Left ventricle myocardium inferior (tissue), 1 donor: Measurements from ENCODE around the gene MAP2K4. TPM values are rescaled to one million over a fixed set of nuclear protein-coding genes. Genes with fewer than 3 reads are reported as not detected.

Source experiments
- DNase-seq: peaks from one replicate; pipeline ENCODE4 v3.0.0-alpha.2; 2020
- H3K27ac ChIP-seq: fragments of 200-600 bp; replicated peaks from 2 replicates; pipeline ENCODE4 v1.8.0; 2021
- H3K27me3 ChIP-seq: fragments of 200-600 bp; 2 replicates; pipeline ENCODE4 v1.8.0; 2021; ENCODE audit warnings: low read depth
- H3K36me3 ChIP-seq: fragments of 200-600 bp; 2 replicates; pipeline ENCODE4 v1.8.0; 2021
- H3K4me1 ChIP-seq: fragments of 200-600 bp; 2 replicates; pipeline ENCODE4 v1.8.0; 2021
- H3K4me3 ChIP-seq: fragments of 200-600 bp; 2 replicates; pipeline ENCODE4 v1.8.0; 2021; ENCODE audit warnings: mild to moderate bottlenecking, moderate library complexity
- H3K9me3 ChIP-seq: fragments of 200-600 bp; replicated peaks from 2 replicates; pipeline ENCODE4 v1.8.0; 2021
- intact Hi-C: fragments of 100-400 bp; cut with micrococcal nuclease; formaldehyde crosslinking; loops from one replicate; pipeline ENCODE4 v1.11.0; 2022
- total RNA-seq: library from RNA; stranded (reverse); fragmentation: NEBNext Ultra II Directional; extraction: Animal tissue kit (Norgen Biotek cat#: 25700); gene quantifications from one replicate; pipeline ENCODE4 v1.2.1, GENCODE V29; 2021
- TF ChIP-seq, protein P1 (sequence below): fragments of 200-600 bp; IDR thresholded peaks from 2 replicates; pipeline ENCODE4 v1.8.0; 2021; ENCODE audit warnings: antibody characterized with exemption, mild to moderate bottlenecking, borderline replicate concordance
- donor health status: DM: no; HTN: yes; CAD: no; lungs with severe emphysema.

MAP2K4 gene
- total RNA-seq, 1 donor from 2014 or later = 28.5 TPM

DNA sequence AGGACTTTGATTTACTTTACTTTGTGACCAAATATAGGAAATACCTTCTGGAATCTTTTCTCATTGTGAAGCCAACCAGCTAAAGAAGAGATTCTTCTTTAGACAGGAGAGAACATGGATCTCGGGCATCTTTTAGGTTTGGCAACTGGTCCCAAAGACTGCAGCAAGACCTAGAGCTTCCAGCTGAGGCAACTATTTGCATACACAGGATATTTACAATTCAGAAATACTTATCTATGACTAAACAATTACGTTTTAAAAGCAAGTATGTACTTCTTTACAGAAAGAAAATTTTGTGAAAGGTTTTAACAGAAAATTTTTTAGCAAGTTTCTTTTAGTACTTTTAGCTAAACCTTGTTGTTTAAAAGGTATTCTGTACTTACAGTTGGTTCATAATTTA lies 106.5 kb downstream of the MAP2K4 start:
- no peaks in the 10 kb centered on the region for H3K9me3 ChIP-seq
- H3K36me3 ChIP-seq = peaks cover 67% of the 10 kb centered on the region
- intact Hi-C loops = no loop called here
- H3K27me3 ChIP-seq = no peaks in the 10 kb centered on the region
- TF ChIP-seq, protein P1, sequence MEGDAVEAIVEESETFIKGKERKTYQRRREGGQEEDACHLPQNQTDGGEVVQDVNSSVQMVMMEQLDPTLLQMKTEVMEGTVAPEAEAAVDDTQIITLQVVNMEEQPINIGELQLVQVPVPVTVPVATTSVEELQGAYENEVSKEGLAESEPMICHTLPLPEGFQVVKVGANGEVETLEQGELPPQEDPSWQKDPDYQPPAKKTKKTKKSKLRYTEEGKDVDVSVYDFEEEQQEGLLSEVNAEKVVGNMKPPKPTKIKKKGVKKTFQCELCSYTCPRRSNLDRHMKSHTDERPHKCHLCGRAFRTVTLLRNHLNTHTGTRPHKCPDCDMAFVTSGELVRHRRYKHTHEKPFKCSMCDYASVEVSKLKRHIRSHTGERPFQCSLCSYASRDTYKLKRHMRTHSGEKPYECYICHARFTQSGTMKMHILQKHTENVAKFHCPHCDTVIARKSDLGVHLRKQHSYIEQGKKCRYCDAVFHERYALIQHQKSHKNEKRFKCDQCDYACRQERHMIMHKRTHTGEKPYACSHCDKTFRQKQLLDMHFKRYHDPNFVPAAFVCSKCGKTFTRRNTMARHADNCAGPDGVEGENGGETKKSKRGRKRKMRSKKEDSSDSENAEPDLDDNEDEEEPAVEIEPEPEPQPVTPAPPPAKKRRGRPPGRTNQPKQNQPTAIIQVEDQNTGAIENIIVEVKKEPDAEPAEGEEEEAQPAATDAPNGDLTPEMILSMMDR = no peak
- DNase-seq = no peak
- no peak overlapping the region for H3K4me3 ChIP-seq
- no peak overlapping the region for H3K27ac ChIP-seq
- peaks cover 7% of the 10 kb centered on the region for H3K4me1 ChIP-seq

DNA sequence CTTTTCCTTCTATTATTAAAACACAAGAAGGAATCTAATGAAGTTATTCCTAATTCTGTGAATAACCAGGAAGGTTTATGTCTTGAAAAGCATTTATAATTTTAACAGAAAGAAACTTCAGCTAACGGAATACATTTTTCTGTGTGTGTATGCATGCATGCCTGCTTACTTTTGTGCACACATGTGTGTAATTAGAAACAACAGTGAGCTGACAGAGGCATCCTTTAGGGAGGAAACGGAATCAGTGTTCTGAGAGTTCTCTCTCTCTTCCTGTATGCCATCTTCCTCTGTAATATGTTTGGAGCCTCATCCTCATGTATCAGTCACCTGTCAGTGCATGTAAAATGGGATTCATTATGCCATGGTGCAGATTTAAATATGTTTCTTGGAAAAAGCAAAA lies 107.0 kb downstream of the MAP2K4 start:
- no peaks in the 10 kb centered on the region for H3K27me3 ChIP-seq
- H3K4me3 ChIP-seq = no peak overlapping the region
- H3K36me3 ChIP-seq = peaks cover 69% of the 10 kb centered on the region
- H3K4me1 ChIP-seq = peaks cover 2% of the 10 kb centered on the region
- no peak overlapping the region for H3K27ac ChIP-seq
- intact Hi-C loops = no loop called here
- DNase-seq = no peak
- H3K9me3 ChIP-seq = no peaks in the 10 kb centered on the region
- TF ChIP-seq, protein P1 = no peak

DNA sequence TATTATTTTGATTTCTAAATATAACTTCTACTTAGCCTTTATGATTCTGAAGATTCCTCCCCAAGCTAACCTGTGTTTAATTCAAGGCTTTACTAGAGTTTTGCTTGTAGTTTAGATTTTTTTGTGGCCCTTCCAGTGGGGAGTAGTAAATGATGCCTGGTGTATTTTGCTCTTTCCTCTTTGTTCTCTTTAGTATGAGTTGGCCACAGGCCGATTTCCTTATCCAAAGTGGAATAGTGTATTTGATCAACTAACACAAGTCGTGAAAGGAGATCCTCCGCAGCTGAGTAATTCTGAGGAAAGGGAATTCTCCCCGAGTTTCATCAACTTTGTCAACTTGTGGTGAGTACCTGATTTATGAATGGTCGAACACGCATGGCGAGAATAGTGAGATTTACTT lies 108.3 kb downstream of the MAP2K4 start:
- no peaks in the 10 kb centered on the region for H3K9me3 ChIP-seq
- H3K36me3 ChIP-seq = peaks cover 81% of the 10 kb centered on the region
- intact Hi-C loops = no loop called here
- no peak for DNase-seq
- no peak overlapping the region for H3K27ac ChIP-seq
- no peaks in the 10 kb centered on the region for H3K4me1 ChIP-seq
- no peaks in the 10 kb centered on the region for H3K27me3 ChIP-seq
- TF ChIP-seq, protein P1 = no peak
- no peak overlapping the region for H3K4me3 ChIP-seq

DNA sequence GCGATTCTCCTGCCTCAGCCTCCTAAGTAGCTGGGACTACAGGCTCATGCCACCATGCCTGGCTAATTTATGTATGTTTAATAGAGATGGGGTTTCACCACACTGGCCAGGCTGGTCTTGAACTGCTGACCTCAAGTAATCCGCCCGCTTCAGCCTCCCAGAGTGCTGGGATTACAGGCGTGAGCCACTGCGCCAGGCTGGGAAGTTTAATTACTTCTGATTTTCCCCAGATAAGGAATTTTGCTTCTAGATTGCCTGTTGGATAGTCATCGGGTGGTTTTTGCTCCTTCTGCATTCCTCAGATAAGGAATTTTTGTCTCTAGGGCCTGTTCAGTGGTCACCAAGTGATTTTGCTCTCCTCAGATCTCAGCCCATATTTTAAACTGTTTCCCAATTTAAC lies 112.5 kb downstream of the MAP2K4 start:
- Histone ChIP-seq H3K36me3 (peaks cover 66% of the 10 kb centered on the region), H3K4me1 (no peaks in the 10 kb centered on the region), H3K27ac (no peak overlapping the region), H3K4me3 (no peak overlapping the region), H3K27me3 (no peaks in the 10 kb centered on the region), H3K9me3 (peaks cover 9% of the 10 kb centered on the region)
- intact Hi-C loops = no loop called here
- TF ChIP-seq, protein P1 = no peak
- no peak for DNase-seq

DNA sequence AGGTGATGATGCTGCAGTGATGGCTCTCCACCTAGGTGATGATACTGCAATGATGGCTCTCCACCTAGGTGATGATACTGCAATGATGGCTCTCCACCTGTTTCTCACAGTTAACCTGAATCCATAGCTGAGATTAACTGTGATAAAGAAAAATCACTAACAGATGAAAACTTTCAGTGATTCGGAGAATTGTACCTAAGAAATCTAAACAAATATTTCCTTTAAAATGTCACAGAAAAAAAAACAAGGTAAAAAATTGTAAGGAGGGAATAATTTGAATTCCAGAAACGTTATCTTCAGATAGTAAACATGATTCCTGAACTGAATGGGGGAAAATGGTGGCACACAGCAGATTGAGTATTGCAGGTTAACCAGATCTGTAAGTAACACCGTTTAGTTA lies 113.4 kb downstream of the MAP2K4 start:
- TF ChIP-seq, protein P1 = no peak
- Histone ChIP-seq H3K4me1 (no peaks in the 10 kb centered on the region), H3K27me3 (no peaks in the 10 kb centered on the region), H3K4me3 (no peak overlapping the region), H3K27ac (no peak overlapping the region), H3K36me3 (peaks cover 64% of the 10 kb centered on the region), H3K9me3 (peaks cover 9% of the 10 kb centered on the region)
- intact Hi-C loops = no loop called here
- no peak for DNase-seq

DNA sequence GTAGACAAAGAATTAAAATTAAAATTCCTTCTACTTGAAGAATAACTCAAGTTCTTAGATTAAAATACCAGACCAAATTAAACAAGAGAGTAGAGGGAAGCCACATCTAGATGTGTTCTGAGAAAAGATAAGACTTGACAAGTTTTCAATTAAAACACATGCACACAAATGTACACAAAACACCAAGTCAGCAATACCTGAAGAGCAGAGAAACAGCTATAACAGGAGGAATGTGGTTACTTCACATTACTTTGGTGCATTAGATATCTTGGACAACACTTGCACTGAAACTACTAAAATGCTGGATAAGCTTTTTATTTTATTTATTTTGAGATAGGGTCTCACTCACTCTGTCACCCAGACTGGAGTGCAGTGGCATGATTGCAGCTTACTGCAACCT lies 113.9 kb downstream of the MAP2K4 start:
- H3K4me3 ChIP-seq = no peak overlapping the region
- no peak overlapping the region for H3K27ac ChIP-seq
- H3K4me1 ChIP-seq = no peaks in the 10 kb centered on the region
- no peak for DNase-seq
- no peaks in the 10 kb centered on the region for H3K27me3 ChIP-seq
- peaks cover 9% of the 10 kb centered on the region for H3K9me3 ChIP-seq
- H3K36me3 ChIP-seq = peaks cover 59% of the 10 kb centered on the region
- TF ChIP-seq, protein P1 = no peak
- intact Hi-C loops = no loop called here
